Heart left ventricle (tissue), 13 donors: ENCODE measurements around the gene BMPER.

ENCODE experiments used
- CTCF ChIP-seq, 12 donors: fragments of 200-600 bp; sonication (generic) in 4 of 12; IDR thresholded peaks; one replicate each; pipeline versions ENCODE4 v1.5.0 to v1.8.0; 2018 to 2022; ENCODE audit warnings: antibody characterized with exemption in 12 of 12, mild to moderate bottlenecking in 5 of 12
- POLR2A ChIP-seq, 2 donors: fragments of 450-650 bp; IDR thresholded peaks; one replicate each; pipeline ENCODE4 v1.6.1; 2017; ENCODE audit warnings: antibody characterized with exemption in 2 of 2, mild to moderate bottlenecking in 2 of 2, moderate library complexity in 2 of 2
- donor health status: ischemic (EF 13 %, LVEDD 7.1; RV severe dilation, severe dysfunction).
- donor health status: DM: no; HTN: yes; CAD: no.
- donor health status: DM: no; HTN: no; CAD: no.
- donor health status: ischemic (EF 25% LVEDD 6.9; RV normal size, moderate dysfunction).
- donor health status: ischemic (EF 25% LVEDD 5.7; RV mildly dilated, moderate dysfunction).
- donor health status: ischemic (EF 35%, LVEDD 5.7; RV mildly dilated, moderate dysfunction).
- donor health status: nonischemic (EF 11% LVEDD 7.7; RV severe dilation, severe dysfunction).
- donor health status: DM: yes; HTN: yes; CAD: no.
- donor health status: PGD.
- donor health status: ischemic (EF 29% LVEDD 5.4; RV normal size, mild dysfunction).
- donor health status: nonischemic (EF 23%, LVEDD 6.1; RV moderate dilation, normal function).

DNA sequence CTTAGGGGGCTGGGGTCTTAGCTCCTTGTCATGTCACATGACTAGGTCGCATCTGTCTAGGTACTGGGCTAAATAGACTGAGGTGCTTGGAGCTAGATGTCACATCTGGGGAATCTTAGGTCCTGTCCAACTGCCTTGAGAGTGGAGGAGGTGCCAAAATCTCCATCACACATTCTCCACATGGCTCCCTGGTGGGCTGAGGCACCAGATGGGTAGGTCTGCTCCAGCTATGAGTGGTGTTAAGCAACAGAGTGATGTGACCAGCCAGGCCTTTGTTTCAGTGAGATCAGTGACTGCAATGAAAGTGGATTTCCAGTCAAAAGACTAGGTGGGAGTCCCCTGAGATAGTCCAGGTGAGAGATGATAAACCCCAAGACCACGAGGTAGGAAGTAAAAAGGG lies 251.8 kb downstream of the BMPER start:
- TF ChIP-seq CTCF (IDR thresholded peaks at IDR 0.05) (no peak), POLR2A (IDR thresholded peaks at IDR 0.05) (no peak)
